H9 (cell line): ENCODE data around the gene PMEPA1. TPM values are rescaled to one million over a fixed set of nuclear protein-coding genes. Genes with fewer than 3 reads are reported as not detected.

ENCODE experiments used
- DNase-seq: peaks from one replicate; pipeline ENCODE4 v3.0.0-alpha.2; 2017
- H2AFZ ChIP-seq: one replicate; pipeline ENCODE4 v1.6.1; 2013; ENCODE audit warnings: mild to moderate bottlenecking, low read length, control low read depth, moderate library complexity
- H2AK5ac ChIP-seq: 2 replicates; pipeline ENCODE4 v1.6.1; 2013; ENCODE audit warnings: low read length, control low read depth, mixed read lengths; ENCODE audit not compliant: insufficient read length
- H2BK120ac ChIP-seq: one replicate; pipeline ENCODE4 v1.6.1; 2013; ENCODE audit warnings: low read depth, mild to moderate bottlenecking, low read length, control low read depth, inconsistent platforms; ENCODE audit not compliant: poor library complexity, severe bottlenecking
- H2BK12ac ChIP-seq: 2 replicates; pipeline ENCODE4 v1.6.1; 2013; ENCODE audit warnings: low read length, control low read depth, mixed read lengths, low read depth; ENCODE audit not compliant: insufficient read length
- H2BK15ac ChIP-seq: 2 replicates; pipeline ENCODE4 v1.6.1; 2013; ENCODE audit warnings: low read depth, low read length, control low read depth
- H2BK20ac ChIP-seq: one replicate; pipeline ENCODE4 v1.6.1; 2013; ENCODE audit warnings: low read depth, mild to moderate bottlenecking, low read length, control low read depth, inconsistent platforms; ENCODE audit not compliant: poor library complexity, severe bottlenecking
- H2BK5ac ChIP-seq: 2 replicates; pipeline ENCODE4 v1.6.1; 2013; ENCODE audit warnings: low read length, control low read depth, mixed read lengths; ENCODE audit not compliant: insufficient read length
- H3K14ac ChIP-seq: 2 replicates; pipeline ENCODE4 v1.6.1; 2013; ENCODE audit warnings: low read length, control low read depth; ENCODE audit not compliant: insufficient read depth
- H3K18ac ChIP-seq: 2 replicates; pipeline ENCODE4 v1.6.1; 2013; ENCODE audit warnings: low read depth, mild to moderate bottlenecking, mixed read lengths, low read length, control low read depth; ENCODE audit not compliant: insufficient read length
- H3K23ac ChIP-seq: 2 replicates; pipeline ENCODE4 v1.6.1; 2013; ENCODE audit warnings: low read length, control low read depth, mixed read lengths, low read depth; ENCODE audit not compliant: insufficient read length
- H3K23me2 ChIP-seq: 2 replicates; pipeline ENCODE4 v1.6.1; 2013; ENCODE audit warnings: low read depth, mild to moderate bottlenecking, mixed read lengths, low read length, control low read depth; ENCODE audit not compliant: insufficient read length, poor library complexity, severe bottlenecking
- H3K27ac ChIP-seq: 2 replicates; pipeline ENCODE4 v1.5.1; 2013; ENCODE audit warnings: low read length, control low read depth, mixed read lengths, low read depth; ENCODE audit not compliant: insufficient read length
- H3K27me3 ChIP-seq: 2 replicates; pipeline ENCODE4 v1.6.1; 2013; ENCODE audit warnings: low read length, control low read depth, inconsistent platforms; ENCODE audit not compliant: insufficient read depth
- H3K4ac ChIP-seq: 2 replicates; pipeline ENCODE4 v1.6.1; 2013; ENCODE audit warnings: low read depth, mild to moderate bottlenecking, control low read depth, inconsistent platforms, low read length, moderate library complexity
- H3K4me1 ChIP-seq: 2 replicates; pipeline ENCODE4 v1.6.1; 2013; ENCODE audit warnings: low read length, control low read depth, inconsistent platforms; ENCODE audit not compliant: insufficient read depth
- H3K4me2 ChIP-seq: 2 replicates; pipeline ENCODE4 v1.6.1; 2013; ENCODE audit warnings: low read length, control low read depth, mixed read lengths; ENCODE audit not compliant: insufficient read length, insufficient read depth
- H3K56ac ChIP-seq: 2 replicates; pipeline ENCODE4 v1.6.1; 2013; ENCODE audit warnings: low read depth, mild to moderate bottlenecking, mixed read lengths, low read length, control low read depth; ENCODE audit not compliant: insufficient read length
- H3K79me1 ChIP-seq: 2 replicates; pipeline ENCODE4 v1.6.1; 2013; ENCODE audit warnings: low read depth, mild to moderate bottlenecking, moderate library complexity, low read length, control low read depth, inconsistent platforms; ENCODE audit not compliant: insufficient read depth, poor library complexity, severe bottlenecking
- H3K79me2 ChIP-seq: 2 replicates; pipeline ENCODE4 v1.6.1; 2013; ENCODE audit warnings: low read length, control low read depth, inconsistent platforms; ENCODE audit not compliant: insufficient read depth
- H3K9ac ChIP-seq: 2 replicates; pipeline ENCODE4 v1.6.1; 2013; ENCODE audit warnings: low read length, control low read depth, mixed read lengths; ENCODE audit not compliant: insufficient read length; ENCODE audit errors: extremely low read depth
- H3K9me3 ChIP-seq: one replicate; pipeline ENCODE4 v1.6.1; 2013; ENCODE audit warnings: low read depth, low read length, inconsistent platforms; ENCODE audit not compliant: control insufficient read depth
- H3T11ph ChIP-seq: one replicate; pipeline ENCODE4 v1.6.1; 2013; ENCODE audit warnings: mild to moderate bottlenecking, low read length, control low read depth, inconsistent platforms
- H4K20me1 ChIP-seq: one replicate; pipeline ENCODE4 v1.6.1; 2013; ENCODE audit not compliant: control insufficient read depth, insufficient read length, insufficient read depth
- H4K5ac ChIP-seq: 2 replicates; pipeline ENCODE4 v1.6.1; 2013; ENCODE audit warnings: low read depth, mild to moderate bottlenecking, mixed read lengths, low read length, control low read depth; ENCODE audit not compliant: insufficient read length
- H4K8ac ChIP-seq: replicated peaks from 2 replicates; pipeline ENCODE4 v1.6.1; 2013; ENCODE audit warnings: low read length, control low read depth, mixed read lengths, low read depth; ENCODE audit not compliant: insufficient read length
- H4K91ac ChIP-seq: 2 replicates; pipeline ENCODE4 v1.6.1; 2013; ENCODE audit warnings: low read depth, mild to moderate bottlenecking, moderate library complexity, mixed read lengths, low read length, control low read depth; ENCODE audit not compliant: insufficient read length
- H3K27ac Mint-ChIP-seq, 3 experiments: 2 replicates in 2 of 3; 3 replicates in 1 of 3; pipeline ENCODE4 v1.8.0; 2020 to 2021; ENCODE audit warnings: mixed read lengths in 3 of 3, mild to moderate bottlenecking in 1 of 3, moderate library complexity in 1 of 3
- H3K27me3 Mint-ChIP-seq: 2 replicates; pipeline ENCODE4 v1.8.0; 2021; ENCODE audit warnings: low read depth, mild to moderate bottlenecking, moderate library complexity, mixed read lengths
- H3K36me3 Mint-ChIP-seq, 3 experiments: 2 replicates in 2 of 3; 3 replicates in 1 of 3; pipeline ENCODE4 v1.8.0; 2020 to 2021; ENCODE audit warnings: low read depth in 3 of 3, mixed read lengths in 3 of 3; ENCODE audit not compliant: insufficient read depth in 1 of 3
- H3K4me1 Mint-ChIP-seq, 2 experiments: 2 replicates each; pipeline ENCODE4 v1.8.0; 2020; ENCODE audit warnings: mixed read lengths in 2 of 2
- H3K4me3 Mint-ChIP-seq, 2 experiments: 2 replicates in 1 of 2; 3 replicates in 1 of 2; pipeline ENCODE4 v1.8.0; 2020 to 2021; ENCODE audit warnings: mild to moderate bottlenecking in 2 of 2, mixed read lengths in 2 of 2, moderate library complexity in 1 of 2
- H3K9me3 Mint-ChIP-seq, 2 experiments: 2 replicates in 1 of 2; 3 replicates in 1 of 2; pipeline ENCODE4 v1.8.0; 2020; ENCODE audit warnings: mild to moderate bottlenecking in 2 of 2, mixed read lengths in 2 of 2, moderate library complexity in 1 of 2
- WGBS: extraction: QIAGEN DNeasy Blood & Tissue Kit; methylation state at CpG from one replicate; pipeline ENCODE4 v1.1.7; 2013; ENCODE audit warnings: missing lambda C conversion rate, low lambda C conversion rate, mixed read lengths; ENCODE audit not compliant: insufficient read length; ENCODE audit errors: extremely low coverage; 5-methylcytosine and 5-hydroxymethylcytosine counted together
- total RNA-seq: library from RNA; stranded (reverse); gene quantifications from 2 replicates; pipeline ENCODE4 v1.2.1, GENCODE V29; 2021
- TF ChIP-seq, protein P1 (sequence below): fragments of 200-600 bp; sonication (generic); conservative IDR thresholded peaks from 3 replicates; pipeline ENCODE4 v1.8.0; 2021; ENCODE audit warnings: antibody characterized with exemption, mild to moderate bottlenecking

Gene PMEPA1
- total RNA-seq, 1 experiment from 2014 or later = 34.6 TPM

DNA sequence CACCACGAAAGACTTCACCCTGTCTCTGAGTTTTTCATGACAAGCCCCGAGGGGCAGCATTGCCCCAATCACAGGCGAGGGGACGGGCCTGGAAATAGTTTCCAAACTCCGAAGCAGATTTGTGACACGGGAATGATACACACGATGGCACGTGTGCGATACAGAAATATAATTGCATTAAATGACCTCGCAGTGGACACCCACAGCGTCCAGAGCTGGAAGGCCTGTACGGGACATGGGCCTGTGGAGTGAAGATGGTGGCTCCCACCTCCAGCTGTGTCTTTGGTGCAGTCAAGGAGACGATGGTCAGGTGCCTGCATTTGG, 43.0 kb downstream of the PMEPA1 start:
- Histone ChIP-seq H3K4ac (no peak overlapping the region), H4K20me1 (no peaks in the 10 kb centered on the region), H3K9me3 (no peaks in the 10 kb centered on the region), H3K18ac (no peak overlapping the region), H3K79me2 (peaks cover 23% of the 10 kb centered on the region; the same call in 1 of the 2 replicates), H4K91ac (no peak overlapping the region), H4K8ac (no peak overlapping the region), H3K23me2 (no peaks in the 10 kb centered on the region), H3K27ac (no peak overlapping the region), H3K4me1 (no peaks in the 10 kb centered on the region; the same call in 1 of the 2 replicates), H4K5ac (no peak overlapping the region), H2BK120ac (no peak overlapping the region), H2AK5ac (no peak overlapping the region), H3T11ph (no peak overlapping the region), H3K9ac (no peak overlapping the region), H2AFZ (no peak overlapping the region), H2BK15ac (no peak overlapping the region), H3K27me3 (no peaks in the 10 kb centered on the region), H3K14ac (peak overlapping the region; percentile 13; the same call in 1 of the 2 replicates), H2BK20ac (no peak overlapping the region), H3K4me2 (no peak overlapping the region), H3K79me1 (no peaks in the 10 kb centered on the region), H3K23ac (no peak overlapping the region), H3K56ac (no peak overlapping the region), H2BK12ac (no peak overlapping the region), H2BK5ac (no peak overlapping the region)
- peaks cover 0 to 8% (median 0%) of the 10 kb centered on the region in 3 experiments; a peak in 3 of 7 replicates for H3K36me3 Mint-ChIP-seq
- DNase-seq = no peak
- H3K9me3 Mint-ChIP-seq = no peaks in the 10 kb centered on the region
- TF ChIP-seq, protein P1, sequence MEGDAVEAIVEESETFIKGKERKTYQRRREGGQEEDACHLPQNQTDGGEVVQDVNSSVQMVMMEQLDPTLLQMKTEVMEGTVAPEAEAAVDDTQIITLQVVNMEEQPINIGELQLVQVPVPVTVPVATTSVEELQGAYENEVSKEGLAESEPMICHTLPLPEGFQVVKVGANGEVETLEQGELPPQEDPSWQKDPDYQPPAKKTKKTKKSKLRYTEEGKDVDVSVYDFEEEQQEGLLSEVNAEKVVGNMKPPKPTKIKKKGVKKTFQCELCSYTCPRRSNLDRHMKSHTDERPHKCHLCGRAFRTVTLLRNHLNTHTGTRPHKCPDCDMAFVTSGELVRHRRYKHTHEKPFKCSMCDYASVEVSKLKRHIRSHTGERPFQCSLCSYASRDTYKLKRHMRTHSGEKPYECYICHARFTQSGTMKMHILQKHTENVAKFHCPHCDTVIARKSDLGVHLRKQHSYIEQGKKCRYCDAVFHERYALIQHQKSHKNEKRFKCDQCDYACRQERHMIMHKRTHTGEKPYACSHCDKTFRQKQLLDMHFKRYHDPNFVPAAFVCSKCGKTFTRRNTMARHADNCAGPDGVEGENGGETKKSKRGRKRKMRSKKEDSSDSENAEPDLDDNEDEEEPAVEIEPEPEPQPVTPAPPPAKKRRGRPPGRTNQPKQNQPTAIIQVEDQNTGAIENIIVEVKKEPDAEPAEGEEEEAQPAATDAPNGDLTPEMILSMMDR = no peak
- no CpG with 5 or more reads among the region's 13 CpGs for WGBS
- peaks cover 52 to 56% of the 10 kb centered on the region in 2 experiments for H3K4me1 Mint-ChIP-seq
- peak overlapping the region in 1 of 3 experiments; percentile 20; a peak in 1 of 7 replicates for H3K27ac Mint-ChIP-seq
- no peak overlapping the region; a peak in 1 of 5 replicates for H3K4me3 Mint-ChIP-seq
- no peaks in the 10 kb centered on the region for H3K27me3 Mint-ChIP-seq
